HepG2 (cell line): ENCODE data around the gene RTKN2. TPM values are rescaled to one million over a fixed set of nuclear protein-coding genes. Genes with fewer than 3 reads are reported as not detected.

ENCODE experiments used
- DMAP1 ChIP-seq: IDR thresholded peaks from 2 replicates; pipeline ENCODE4 v1.6.1; 2016
- HES4 ChIP-seq: sonication (generic); formaldehyde crosslinking; IDR thresholded peaks from 2 replicates; pipeline ENCODE4 v1.9.0; 2021; ENCODE audit warnings: mild to moderate bottlenecking, missing genetic modification reagents, borderline replicate concordance
- HNRNPK ChIP-seq: fragments of 200-400 bp; formaldehyde crosslinking; IDR thresholded peaks from 2 replicates; pipeline ENCODE4 v1.6.1; 2018; ENCODE audit warnings: low read length, low read depth, moderate library complexity, mild to moderate bottlenecking; ENCODE audit not compliant: poor library complexity, severe bottlenecking
- KAT7 ChIP-seq: IDR thresholded peaks from 2 replicates; pipeline ENCODE4 v1.6.1; 2018; ENCODE audit warnings: borderline replicate concordance, missing compliant biosample characterization
- MAF1 ChIP-seq: sonication (generic); formaldehyde crosslinking; IDR thresholded peaks from 2 replicates; pipeline ENCODE4 v1.5.0; 2020; ENCODE audit warnings: missing genetic modification reagents, borderline replicate concordance
- MYC ChIP-seq: sonication (generic); formaldehyde crosslinking; IDR thresholded peaks from 2 replicates; pipeline ENCODE4 v1.9.0; 2021; ENCODE audit warnings: missing genetic modification reagents, borderline replicate concordance
- TBP ChIP-seq: sonication (generic); formaldehyde crosslinking; IDR thresholded peaks from 2 replicates; pipeline ENCODE4 v1.5.0; 2020; ENCODE audit warnings: missing genetic modification reagents
- TEAD2 ChIP-seq: sonication (generic); formaldehyde crosslinking; IDR thresholded peaks from 2 replicates; pipeline ENCODE4 v1.9.0; 2021; ENCODE audit warnings: missing genetic modification reagents
- polyA plus RNA-seq, 8 experiments: library from polyadenylated mRNA; depleted of rRNA in 3 of 8; stranded (reverse) in 7 of 8; unstranded in 1 of 8; fragments of >200 nt; fragmentation: Illumina TruSeq in 4 of 8; extraction: Trizol in 4 of 8; gene quantifications; 2 replicates each; pipeline versions ENCODE4 v1.2.1 to v1.2.3, GENCODE V29; 2011 to 2016; ENCODE audit warnings: low read depth in 4 of 8, missing spikeins in 1 of 8, mixed read lengths in 1 of 8; ENCODE audit not compliant: insufficient read depth in 1 of 8
- total RNA-seq, 5 experiments: library from RNA; depleted of rRNA; stranded (reverse); fragments of >200 nt; fragmentation: Illumina TruSeq; extraction: Trizol; gene quantifications; 2 replicates each; pipeline ENCODE4 v1.2.3, GENCODE V29; 2016; ENCODE audit warnings: low read depth in 1 of 5
- TF ChIP-seq, protein P1 (sequence below): IDR thresholded peaks from 2 replicates; pipeline ENCODE4 v1.6.1; 2016; ENCODE audit warnings: control low read depth
- TF ChIP-seq, protein P2 (sequence below): sonication (generic); formaldehyde crosslinking; IDR thresholded peaks from 2 replicates; pipeline ENCODE4 v1.8.1; 2023; ENCODE audit warnings: mild to moderate bottlenecking, missing genetic modification reagents
- TF ChIP-seq, protein P3 (sequence below): sonication (generic); formaldehyde crosslinking; IDR thresholded peaks from 2 replicates; pipeline ENCODE4 v1.9.0; 2021; ENCODE audit warnings: mild to moderate bottlenecking, missing genetic modification reagents
- TF ChIP-seq, protein P4 (sequence below): sonication (generic); formaldehyde crosslinking; IDR thresholded peaks from 2 replicates; pipeline ENCODE4 v1.4.0; 2020; ENCODE audit warnings: missing genetic modification reagents
- TF ChIP-seq, protein P5 (sequence below): sonication (generic); formaldehyde crosslinking; IDR thresholded peaks from 2 replicates; pipeline ENCODE4 v1.5.1; 2020; ENCODE audit warnings: missing genetic modification reagents, mild to moderate bottlenecking, borderline replicate concordance

RTKN2 gene
- total and polyA plus RNA-seq, 2 of the 13 experiments (the other 11 are each of a cell fraction or from before 2014, with no cell fraction given): 2.2 to 7.0 TPM

DNA sequence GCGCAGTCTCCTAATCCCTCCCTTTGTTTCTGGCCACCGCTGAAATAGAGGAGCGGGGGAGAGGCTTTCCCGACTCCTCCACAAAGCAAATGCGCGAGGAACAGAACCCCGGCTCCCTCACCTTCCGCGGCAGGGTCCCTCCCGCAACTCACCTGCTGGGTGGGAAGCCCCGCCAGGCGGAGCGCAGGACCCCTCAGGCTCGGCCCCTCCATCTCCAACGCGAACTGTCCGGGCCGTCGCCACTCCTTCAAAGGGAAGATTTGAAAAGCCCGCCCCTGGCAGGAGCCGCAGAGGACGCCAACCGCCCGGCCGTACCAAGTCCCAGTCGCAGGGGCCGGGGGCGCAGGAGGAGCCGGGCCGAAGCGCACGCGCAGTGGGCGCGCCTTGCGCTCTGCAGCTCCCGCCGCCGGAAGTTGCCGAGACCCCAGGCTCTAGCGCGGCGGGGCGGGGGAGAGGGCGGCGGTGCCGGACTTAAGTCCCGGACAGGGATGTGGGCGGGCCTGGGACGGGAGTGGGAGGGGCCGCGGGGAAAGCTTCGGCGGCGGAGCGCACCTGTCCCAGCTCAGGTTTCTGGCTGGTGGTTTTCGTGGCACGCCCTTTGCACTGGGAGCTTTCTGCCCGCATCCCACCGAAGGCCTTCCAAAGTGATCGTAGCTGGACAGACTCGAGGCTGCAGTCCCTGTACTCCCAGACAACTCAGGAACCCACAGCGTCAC, at the start of gene RTKN2 (continued):
- no peak for TF ChIP-seq TBP
- no peak for TF ChIP-seq HES4 (CRISPR knock-in tag)
- TF ChIP-seq, protein P1, sequence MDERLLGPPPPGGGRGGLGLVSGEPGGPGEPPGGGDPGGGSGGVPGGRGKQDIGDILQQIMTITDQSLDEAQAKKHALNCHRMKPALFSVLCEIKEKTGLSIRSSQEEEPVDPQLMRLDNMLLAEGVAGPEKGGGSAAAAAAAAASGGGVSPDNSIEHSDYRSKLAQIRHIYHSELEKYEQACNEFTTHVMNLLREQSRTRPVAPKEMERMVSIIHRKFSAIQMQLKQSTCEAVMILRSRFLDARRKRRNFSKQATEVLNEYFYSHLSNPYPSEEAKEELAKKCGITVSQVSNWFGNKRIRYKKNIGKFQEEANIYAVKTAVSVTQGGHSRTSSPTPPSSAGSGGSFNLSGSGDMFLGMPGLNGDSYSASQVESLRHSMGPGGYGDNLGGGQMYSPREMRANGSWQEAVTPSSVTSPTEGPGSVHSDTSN (CRISPR knock-in tag): no peak
- TF ChIP-seq TEAD2: no peak
- TF ChIP-seq, protein P2, sequence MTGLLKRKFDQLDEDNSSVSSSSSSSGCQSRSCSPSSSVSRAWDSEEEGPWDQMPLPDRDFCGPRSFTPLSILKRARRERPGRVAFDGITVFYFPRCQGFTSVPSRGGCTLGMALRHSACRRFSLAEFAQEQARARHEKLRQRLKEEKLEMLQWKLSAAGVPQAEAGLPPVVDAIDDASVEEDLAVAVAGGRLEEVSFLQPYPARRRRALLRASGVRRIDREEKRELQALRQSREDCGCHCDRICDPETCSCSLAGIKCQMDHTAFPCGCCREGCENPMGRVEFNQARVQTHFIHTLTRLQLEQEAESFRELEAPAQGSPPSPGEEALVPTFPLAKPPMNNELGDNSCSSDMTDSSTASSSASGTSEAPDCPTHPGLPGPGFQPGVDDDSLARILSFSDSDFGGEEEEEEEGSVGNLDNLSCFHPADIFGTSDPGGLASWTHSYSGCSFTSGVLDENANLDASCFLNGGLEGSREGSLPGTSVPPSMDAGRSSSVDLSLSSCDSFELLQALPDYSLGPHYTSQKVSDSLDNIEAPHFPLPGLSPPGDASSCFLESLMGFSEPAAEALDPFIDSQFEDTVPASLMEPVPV (CRISPR knock-in tag): no peak; the same call in 1 of the 2 replicates
- no peak for TF ChIP-seq MAF1
- TF ChIP-seq, protein P3, sequence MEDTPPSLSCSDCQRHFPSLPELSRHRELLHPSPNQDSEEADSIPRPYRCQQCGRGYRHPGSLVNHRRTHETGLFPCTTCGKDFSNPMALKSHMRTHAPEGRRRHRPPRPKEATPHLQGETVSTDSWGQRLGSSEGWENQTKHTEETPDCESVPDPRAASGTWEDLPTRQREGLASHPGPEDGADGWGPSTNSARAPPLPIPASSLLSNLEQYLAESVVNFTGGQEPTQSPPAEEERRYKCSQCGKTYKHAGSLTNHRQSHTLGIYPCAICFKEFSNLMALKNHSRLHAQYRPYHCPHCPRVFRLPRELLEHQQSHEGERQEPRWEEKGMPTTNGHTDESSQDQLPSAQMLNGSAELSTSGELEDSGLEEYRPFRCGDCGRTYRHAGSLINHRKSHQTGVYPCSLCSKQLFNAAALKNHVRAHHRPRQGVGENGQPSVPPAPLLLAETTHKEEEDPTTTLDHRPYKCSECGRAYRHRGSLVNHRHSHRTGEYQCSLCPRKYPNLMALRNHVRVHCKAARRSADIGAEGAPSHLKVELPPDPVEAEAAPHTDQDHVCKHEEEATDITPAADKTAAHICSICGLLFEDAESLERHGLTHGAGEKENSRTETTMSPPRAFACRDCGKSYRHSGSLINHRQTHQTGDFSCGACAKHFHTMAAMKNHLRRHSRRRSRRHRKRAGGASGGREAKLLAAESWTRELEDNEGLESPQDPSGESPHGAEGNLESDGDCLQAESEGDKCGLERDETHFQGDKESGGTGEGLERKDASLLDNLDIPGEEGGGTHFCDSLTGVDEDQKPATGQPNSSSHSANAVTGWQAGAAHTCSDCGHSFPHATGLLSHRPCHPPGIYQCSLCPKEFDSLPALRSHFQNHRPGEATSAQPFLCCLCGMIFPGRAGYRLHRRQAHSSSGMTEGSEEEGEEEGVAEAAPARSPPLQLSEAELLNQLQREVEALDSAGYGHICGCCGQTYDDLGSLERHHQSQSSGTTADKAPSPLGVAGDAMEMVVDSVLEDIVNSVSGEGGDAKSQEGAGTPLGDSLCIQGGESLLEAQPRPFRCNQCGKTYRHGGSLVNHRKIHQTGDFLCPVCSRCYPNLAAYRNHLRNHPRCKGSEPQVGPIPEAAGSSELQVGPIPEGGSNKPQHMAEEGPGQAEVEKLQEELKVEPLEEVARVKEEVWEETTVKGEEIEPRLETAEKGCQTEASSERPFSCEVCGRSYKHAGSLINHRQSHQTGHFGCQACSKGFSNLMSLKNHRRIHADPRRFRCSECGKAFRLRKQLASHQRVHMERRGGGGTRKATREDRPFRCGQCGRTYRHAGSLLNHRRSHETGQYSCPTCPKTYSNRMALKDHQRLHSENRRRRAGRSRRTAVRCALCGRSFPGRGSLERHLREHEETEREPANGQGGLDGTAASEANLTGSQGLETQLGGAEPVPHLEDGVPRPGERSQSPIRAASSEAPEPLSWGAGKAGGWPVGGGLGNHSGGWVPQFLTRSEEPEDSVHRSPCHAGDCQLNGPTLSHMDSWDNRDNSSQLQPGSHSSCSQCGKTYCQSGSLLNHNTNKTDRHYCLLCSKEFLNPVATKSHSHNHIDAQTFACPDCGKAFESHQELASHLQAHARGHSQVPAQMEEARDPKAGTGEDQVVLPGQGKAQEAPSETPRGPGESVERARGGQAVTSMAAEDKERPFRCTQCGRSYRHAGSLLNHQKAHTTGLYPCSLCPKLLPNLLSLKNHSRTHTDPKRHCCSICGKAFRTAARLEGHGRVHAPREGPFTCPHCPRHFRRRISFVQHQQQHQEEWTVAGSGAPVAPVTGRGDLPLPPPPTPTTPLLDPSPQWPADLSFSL (CRISPR knock-in tag): no peak
- no peak; the same call in 1 of the 2 replicates for TF ChIP-seq DMAP1 (CRISPR knock-in tag)
- peak; percentile 67 for TF ChIP-seq HNRNPK
- TF ChIP-seq, protein P4, sequence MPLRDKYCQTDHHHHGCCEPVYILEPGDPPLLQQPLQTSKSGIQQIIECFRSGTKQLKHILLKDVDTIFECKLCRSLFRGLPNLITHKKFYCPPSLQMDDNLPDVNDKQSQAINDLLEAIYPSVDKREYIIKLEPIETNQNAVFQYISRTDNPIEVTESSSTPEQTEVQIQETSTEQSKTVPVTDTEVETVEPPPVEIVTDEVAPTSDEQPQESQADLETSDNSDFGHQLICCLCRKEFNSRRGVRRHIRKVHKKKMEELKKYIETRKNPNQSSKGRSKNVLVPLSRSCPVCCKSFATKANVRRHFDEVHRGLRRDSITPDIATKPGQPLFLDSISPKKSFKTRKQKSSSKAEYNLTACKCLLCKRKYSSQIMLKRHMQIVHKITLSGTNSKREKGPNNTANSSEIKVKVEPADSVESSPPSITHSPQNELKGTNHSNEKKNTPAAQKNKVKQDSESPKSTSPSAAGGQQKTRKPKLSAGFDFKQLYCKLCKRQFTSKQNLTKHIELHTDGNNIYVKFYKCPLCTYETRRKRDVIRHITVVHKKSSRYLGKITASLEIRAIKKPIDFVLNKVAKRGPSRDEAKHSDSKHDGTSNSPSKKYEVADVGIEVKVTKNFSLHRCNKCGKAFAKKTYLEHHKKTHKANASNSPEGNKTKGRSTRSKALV: peak; percentile 75; the same call in 1 of the 2 replicates
- peak; percentile 46; the same call in 1 of the 2 replicates for TF ChIP-seq MYC (CRISPR knock-in tag)
- TF ChIP-seq, protein P5, sequence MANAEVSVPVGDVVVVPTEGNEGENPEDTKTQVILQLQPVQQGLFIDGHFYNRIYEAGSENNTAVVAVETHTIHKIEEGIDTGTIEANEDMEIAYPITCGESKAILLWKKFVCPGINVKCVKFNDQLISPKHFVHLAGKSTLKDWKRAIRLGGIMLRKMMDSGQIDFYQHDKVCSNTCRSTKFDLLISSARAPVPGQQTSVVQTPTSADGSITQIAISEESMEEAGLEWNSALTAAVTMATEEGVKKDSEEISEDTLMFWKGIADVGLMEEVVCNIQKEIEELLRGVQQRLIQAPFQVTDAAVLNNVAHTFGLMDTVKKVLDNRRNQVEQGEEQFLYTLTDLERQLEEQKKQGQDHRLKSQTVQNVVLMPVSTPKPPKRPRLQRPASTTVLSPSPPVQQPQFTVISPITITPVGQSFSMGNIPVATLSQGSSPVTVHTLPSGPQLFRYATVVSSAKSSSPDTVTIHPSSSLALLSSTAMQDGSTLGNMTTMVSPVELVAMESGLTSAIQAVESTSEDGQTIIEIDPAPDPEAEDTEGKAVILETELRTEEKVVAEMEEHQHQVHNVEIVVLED: peak; percentile 93
- TF ChIP-seq KAT7 (CRISPR knock-in tag): peak; percentile 80; the same call in 1 of the 2 replicates
